ENCODE measurements around the gene PHACTR3. TPM values are rescaled to one million over a fixed set of nuclear protein-coding genes. Genes with fewer than 3 reads are reported as not detected.

Gene PHACTR3
- total RNA-seq, 2 donors from 2014 or later, result not detected

GRCh38 chr20:59827138-59828056 is 223.1 kb downstream of the PHACTR3 start:
- Mint-ChIP-seq H3K36me3 (no peaks in the 10 kb centered on the region), H3K27ac (no peak overlapping the region), H3K9me3 (no peaks in the 10 kb centered on the region)
- ATAC-seq (no peak), DNase-seq (ENCODE audit: low spot score in 2 of 2) (no peak)

GRCh38 chr20:59828125-59829053 is 224.0 kb downstream of the PHACTR3 start:
- peak overlapping the region in 1 of 2 donors; percentile 3 for H3K27ac Mint-ChIP-seq
- no peaks in the 10 kb centered on the region for H3K36me3 Mint-ChIP-seq
- ATAC-seq, result no peak
- DNase-seq (ENCODE audit: low spot score in 2 of 2), result no peak
- H3K9me3 Mint-ChIP-seq, result no peaks in the 10 kb centered on the region

GRCh38 chr20:59829054-59829785 is 224.9 kb downstream of the PHACTR3 start:
- Mint-ChIP-seq H3K27ac (no peak overlapping the region), H3K36me3 (no peaks in the 10 kb centered on the region), H3K9me3 (no peaks in the 10 kb centered on the region)
- DNase-seq (ENCODE audit: low spot score in 2 of 2) (no peak), ATAC-seq (no peak)

GRCh38 chr20:59829786-59830664 is 225.7 kb downstream of the PHACTR3 start:
- no peaks in the 10 kb centered on the region for H3K9me3 Mint-ChIP-seq
- no peak for DNase-seq (ENCODE audit: low spot score in 2 of 2)
- H3K36me3 Mint-ChIP-seq, result no peaks in the 10 kb centered on the region

GRCh38 chr20:59830665-59831023 is 226.3 kb downstream of the PHACTR3 start:
- DNase-seq (ENCODE audit: low spot score in 2 of 2), result no peak
- H3K9me3 Mint-ChIP-seq, result no peaks in the 10 kb centered on the region
- ATAC-seq, result no peak
- no peak overlapping the region for H3K27ac Mint-ChIP-seq
- no peaks in the 10 kb centered on the region for H3K36me3 Mint-ChIP-seq

More at GRCh38 chr20:59829786-59830664, 225.7 kb downstream of the PHACTR3 start:
- H3K27ac Mint-ChIP-seq, result no peak overlapping the region
- ATAC-seq, result no peak

GRCh38 chr20:59831024-59831915 is 226.9 kb downstream of the PHACTR3 start:
- H3K27ac Mint-ChIP-seq, result no peak overlapping the region
- ATAC-seq, result no peak
- DNase-seq (ENCODE audit: low spot score in 2 of 2), result no peak

GRCh38 chr20:59831916-59832270 is 227.6 kb downstream of the PHACTR3 start:
- Mint-ChIP-seq H3K27ac (no peak overlapping the region), H3K36me3 (no peaks in the 10 kb centered on the region), H3K9me3 (no peaks in the 10 kb centered on the region)
- DNase-seq (ENCODE audit: low spot score in 2 of 2) (no peak), ATAC-seq (no peak)

More at GRCh38 chr20:59831024-59831915, 226.9 kb downstream of the PHACTR3 start:
- H3K9me3 Mint-ChIP-seq, result no peaks in the 10 kb centered on the region
- no peaks in the 10 kb centered on the region for H3K36me3 Mint-ChIP-seq

GRCh38 chr20:59832406-59833363 is 228.3 kb downstream of the PHACTR3 start:
- no peaks in the 10 kb centered on the region for H3K36me3 Mint-ChIP-seq
- DNase-seq (ENCODE audit: low spot score in 2 of 2) (no peak), ATAC-seq (no peak)
- H3K27ac Mint-ChIP-seq, result no peak overlapping the region
- no peaks in the 10 kb centered on the region for H3K9me3 Mint-ChIP-seq

GRCh38 chr20:59835057-59835447 is 230.7 kb downstream of the PHACTR3 start:
- no peaks in the 10 kb centered on the region for H3K36me3 Mint-ChIP-seq
- ATAC-seq, result no peak
- H3K27ac Mint-ChIP-seq, result no peak overlapping the region
- no peaks in the 10 kb centered on the region for H3K9me3 Mint-ChIP-seq
- DNase-seq (ENCODE audit: low spot score in 2 of 2), result no peak

- Mint-ChIP-seq H3K27ac (no peak overlapping the region), H3K36me3 (no peaks in the 10 kb centered on the region), H3K9me3 (no peaks in the 10 kb centered on the region)
- DNase-seq (ENCODE audit: low spot score in 2 of 2) (no peak), ATAC-seq (no peak)
These were observed 231.4 kb downstream of the PHACTR3 start for GRCh38 chr20:59835448-59836395.

- no peak for ATAC-seq
- Mint-ChIP-seq H3K9me3 (no peaks in the 10 kb centered on the region), H3K27ac (no peak overlapping the region), H3K36me3 (no peaks in the 10 kb centered on the region)
- DNase-seq (ENCODE audit: low spot score in 2 of 2), result no peak
These were observed 232.4 kb downstream of the PHACTR3 start for GRCh38 chr20:59836767-59837166.

GRCh38 chr20:59837623-59838394 is 233.5 kb downstream of the PHACTR3 start:
- no peak for ATAC-seq
- no peaks in the 10 kb centered on the region for H3K9me3 Mint-ChIP-seq
- no peak for DNase-seq (ENCODE audit: low spot score in 2 of 2)
- H3K27ac Mint-ChIP-seq, result no peak overlapping the region
- no peaks in the 10 kb centered on the region for H3K36me3 Mint-ChIP-seq

GRCh38 chr20:59839400-59839799 is 235.1 kb downstream of the PHACTR3 start:
- Mint-ChIP-seq H3K36me3 (no peaks in the 10 kb centered on the region), H3K9me3 (no peaks in the 10 kb centered on the region), H3K27ac (no peak overlapping the region)
- ATAC-seq (no peak), DNase-seq (ENCODE audit: low spot score in 2 of 2) (no peak)

Data from activated naive CD4-positive, alpha-beta T cell treated with anti-CD3 and anti-CD28 coated beads, Interleukin-2, amount 50 U/mL, for 72 hours (primary cell).